Nephron progenitor cell (in vitro differentiated cells): ENCODE measurements around the gene NR6A1.

Experiments used
- DNase-seq: peaks from one replicate; pipeline ENCODE4 v3.0.0; 2021
- H3K27ac Mint-ChIP-seq: 2 replicates; pipeline ENCODE4 v1.8.0; 2021; ENCODE audit warnings: mild to moderate bottlenecking, moderate library complexity, mixed read lengths
- H3K27me3 Mint-ChIP-seq: 2 replicates; pipeline ENCODE4 v1.8.0; 2021; ENCODE audit warnings: mild to moderate bottlenecking, low read depth, mixed read lengths; ENCODE audit not compliant: poor library complexity
- H3K36me3 Mint-ChIP-seq: 2 replicates; pipeline ENCODE4 v1.8.0; 2021; ENCODE audit warnings: low read depth, mixed read lengths
- H3K4me1 Mint-ChIP-seq: 2 replicates; pipeline ENCODE4 v1.8.0; 2021; ENCODE audit warnings: mixed read lengths
- H3K4me3 Mint-ChIP-seq: 2 replicates; pipeline ENCODE4 v1.8.0; 2021; ENCODE audit warnings: mild to moderate bottlenecking, moderate library complexity, mixed read lengths
- H3K9me3 Mint-ChIP-seq: 2 replicates; pipeline ENCODE4 v1.8.0; 2021; ENCODE audit warnings: mild to moderate bottlenecking, moderate library complexity, mixed read lengths
- CTCF ChIP-seq: fragments of 200-600 bp; sonication (generic); IDR thresholded peaks from 2 replicates; pipeline ENCODE4 v1.5.0; 2021; ENCODE audit warnings: antibody characterized with exemption

The NR6A1 gene

GRCh38 chr9:124788542-124789217 lies 17.6 kb upstream of the NR6A1 start:
- no peak for TF ChIP-seq CTCF
- Mint-ChIP-seq H3K36me3 (no peaks in the 10 kb centered on the region), H3K27ac (no peak overlapping the region), H3K9me3 (no peaks in the 10 kb centered on the region), H3K4me1 (peaks cover 36% of the 10 kb centered on the region), H3K27me3 (peaks cover 7% of the 10 kb centered on the region), H3K4me3 (no peak overlapping the region)
- no peak for DNase-seq

GRCh38 chr9:124786881-124787573 lies 15.9 kb upstream of the NR6A1 start:
- no peak for DNase-seq
- H3K36me3 Mint-ChIP-seq = no peaks in the 10 kb centered on the region
- no peaks in the 10 kb centered on the region for H3K9me3 Mint-ChIP-seq
- no peak overlapping the region for H3K4me3 Mint-ChIP-seq
- peaks cover 2% of the 10 kb centered on the region for H3K27me3 Mint-ChIP-seq
- TF ChIP-seq CTCF = no peak
- H3K27ac Mint-ChIP-seq = no peak overlapping the region
- H3K4me1 Mint-ChIP-seq = peaks cover 19% of the 10 kb centered on the region

- no peak for TF ChIP-seq CTCF
- no peak for DNase-seq
- no peak overlapping the region for H3K27ac Mint-ChIP-seq
- no peak overlapping the region for H3K4me3 Mint-ChIP-seq
- H3K27me3 Mint-ChIP-seq = peaks cover 5% of the 10 kb centered on the region
- no peaks in the 10 kb centered on the region for H3K9me3 Mint-ChIP-seq
- H3K36me3 Mint-ChIP-seq = no peaks in the 10 kb centered on the region
- H3K4me1 Mint-ChIP-seq = peaks cover 23% of the 10 kb centered on the region
Measured at GRCh38 chr9:124784509-124784908, 13.4 kb upstream of the NR6A1 start.

GRCh38 chr9:124783830-124784229 lies 12.7 kb upstream of the NR6A1 start:
- Mint-ChIP-seq H3K4me1 (peaks cover 24% of the 10 kb centered on the region), H3K27ac (peak overlapping the region; percentile 10), H3K9me3 (no peaks in the 10 kb centered on the region), H3K27me3 (peaks cover 5% of the 10 kb centered on the region), H3K4me3 (no peak overlapping the region), H3K36me3 (no peaks in the 10 kb centered on the region)
- no peak for DNase-seq
- TF ChIP-seq CTCF = no peak

GRCh38 chr9:124782661-124783574 lies 11.8 kb upstream of the NR6A1 start:
- H3K27ac Mint-ChIP-seq = no peak overlapping the region
- no peaks in the 10 kb centered on the region for H3K9me3 Mint-ChIP-seq
- TF ChIP-seq CTCF = no peak
- no peak for DNase-seq
- no peaks in the 10 kb centered on the region for H3K36me3 Mint-ChIP-seq
- H3K27me3 Mint-ChIP-seq = peaks cover 6% of the 10 kb centered on the region
- H3K4me1 Mint-ChIP-seq = peaks cover 29% of the 10 kb centered on the region
- no peak overlapping the region for H3K4me3 Mint-ChIP-seq
